Suprapubic skin (tissue), 4 donors: Measurements from ENCODE around the gene SPO11.

ENCODE experiments used
- EP300 ChIP-seq: sonication (generic); formaldehyde crosslinking; IDR thresholded peaks from one replicate; pipeline ENCODE4 v1.6.1; 2017; ENCODE audit warnings: antibody characterized with exemption
- POLR2A ChIP-seq, 2 donors: fragments of 450-650 bp; IDR thresholded peaks; one replicate each; pipeline ENCODE4 v1.6.1; 2017; ENCODE audit warnings: antibody characterized with exemption in 2 of 2, mild to moderate bottlenecking in 2 of 2, moderate library complexity in 2 of 2
- POLR2AphosphoS5 ChIP-seq, 3 donors: sonication (generic); formaldehyde crosslinking; IDR thresholded peaks; one replicate each; pipeline ENCODE4 v1.6.1; 2017; ENCODE audit warnings: antibody characterized with exemption in 3 of 3
- TF ChIP-seq, protein P1 (sequence below), 2 donors: fragments of 200-600 bp in 1 of 2; fragments of 450-650 bp in 1 of 2; sonication (generic) in 1 of 2; IDR thresholded peaks; one replicate each; pipeline ENCODE4 v1.5.1; 2016 to 2019; ENCODE audit warnings: antibody characterized with exemption in 2 of 2, mild to moderate bottlenecking in 1 of 2, moderate library complexity in 1 of 2

GRCh38 chr20:57390604-57391438 is 61.2 kb downstream of the SPO11 start, which contains the start of gene RBM38:
- TF ChIP-seq, protein P1, sequence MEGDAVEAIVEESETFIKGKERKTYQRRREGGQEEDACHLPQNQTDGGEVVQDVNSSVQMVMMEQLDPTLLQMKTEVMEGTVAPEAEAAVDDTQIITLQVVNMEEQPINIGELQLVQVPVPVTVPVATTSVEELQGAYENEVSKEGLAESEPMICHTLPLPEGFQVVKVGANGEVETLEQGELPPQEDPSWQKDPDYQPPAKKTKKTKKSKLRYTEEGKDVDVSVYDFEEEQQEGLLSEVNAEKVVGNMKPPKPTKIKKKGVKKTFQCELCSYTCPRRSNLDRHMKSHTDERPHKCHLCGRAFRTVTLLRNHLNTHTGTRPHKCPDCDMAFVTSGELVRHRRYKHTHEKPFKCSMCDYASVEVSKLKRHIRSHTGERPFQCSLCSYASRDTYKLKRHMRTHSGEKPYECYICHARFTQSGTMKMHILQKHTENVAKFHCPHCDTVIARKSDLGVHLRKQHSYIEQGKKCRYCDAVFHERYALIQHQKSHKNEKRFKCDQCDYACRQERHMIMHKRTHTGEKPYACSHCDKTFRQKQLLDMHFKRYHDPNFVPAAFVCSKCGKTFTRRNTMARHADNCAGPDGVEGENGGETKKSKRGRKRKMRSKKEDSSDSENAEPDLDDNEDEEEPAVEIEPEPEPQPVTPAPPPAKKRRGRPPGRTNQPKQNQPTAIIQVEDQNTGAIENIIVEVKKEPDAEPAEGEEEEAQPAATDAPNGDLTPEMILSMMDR (IDR thresholded peaks at IDR 0.05) = no peak
- no peak for TF ChIP-seq POLR2A (IDR thresholded peaks at IDR 0.05)
- TF ChIP-seq POLR2AphosphoS5 (IDR thresholded peaks at IDR 0.05) = no peak
- no peak for TF ChIP-seq EP300
